Measurements from ENCODE around the gene C2orf92.
"Not testable (repeated sequence)": the region's sequence is repeated elsewhere in the genome, so short reads cannot be mapped to it uniquely, and the experiment has no call there.

Gene C2orf92

GRCh38 chr2:97669448-97669847 lies at the start of gene C2orf92:
TSS of gene C2orf92 (plus strand) at chr2:97669713. CDS start at chr2:97669789, 76 bp downstream.
- Histone ChIP-seq H3K36me3 (ENCODE audit: control insufficient read depth, low read length) (no peaks in the 10 kb centered on the region), H3K4me2 (ENCODE audit: low read length) (no peak within 1 kb of the TSS)
- no peak for TF ChIP-seq EZH2phosphoT487 (IDR thresholded peaks at IDR 0.05; ENCODE audit: borderline replicate concordance, low read length)
- no peak for TF ChIP-seq CTCF (IDR thresholded peaks at IDR 0.05; ENCODE audit: low read depth, low read length, poor library complexity, severe bottlenecking)

GRCh38 chr2:97620492-97620891 lies 49.0 kb upstream of the C2orf92 start:
- H3K4me2 ChIP-seq (ENCODE audit: low read length); H3K9me3 ChIP-seq (ENCODE audit: control insufficient read depth, insufficient read depth, low read length); H4K20me1 ChIP-seq (ENCODE audit: control insufficient read depth, insufficient read depth, low read depth, low read length); H3K9me2 ChIP-seq (replicated peaks; ENCODE audit: control insufficient read depth, low read length); H3K27me3 ChIP-seq (ENCODE audit: control insufficient read depth, low read length); H3K36me3 ChIP-seq (ENCODE audit: control insufficient read depth, low read length); H3K27ac ChIP-seq (ENCODE audit: low read depth, low read length); H3K4me3 ChIP-seq (ENCODE audit: low read length); H3K4me1 ChIP-seq (ENCODE audit: control insufficient read depth, low read length); H3K79me2 ChIP-seq (ENCODE audit: control insufficient read depth, low read length); H3F3A ChIP-seq (ENCODE audit: control insufficient read depth, insufficient read depth): not testable (repeated sequence)

More at GRCh38 chr2:97669448-97669847, at the start of gene C2orf92:
- Histone ChIP-seq H3K79me2 (ENCODE audit: control insufficient read depth, low read length) (no peaks in the 10 kb centered on the region), H3K9me2 (replicated peaks; ENCODE audit: control insufficient read depth, low read length) (no peaks in the 10 kb centered on the region), H3K27me3 (ENCODE audit: control insufficient read depth, low read length) (no peaks in the 10 kb centered on the region), H3K4me3 (ENCODE audit: low read length) (no peak within 1 kb of the TSS), H3K4me1 (ENCODE audit: control insufficient read depth, low read length) (peaks cover 6% of the 10 kb centered on the region), H3K9me3 (ENCODE audit: control insufficient read depth, insufficient read depth, low read length) (no peaks in the 10 kb centered on the region), H4K20me1 (ENCODE audit: control insufficient read depth, insufficient read depth, low read depth, low read length) (no peaks in the 10 kb centered on the region), H3F3A (ENCODE audit: control insufficient read depth, insufficient read depth) (no peaks in the 10 kb centered on the region), H3K27ac (ENCODE audit: low read depth, low read length) (no peak within 1 kb of the TSS)

- H3K79me2 ChIP-seq (ENCODE audit: control insufficient read depth, low read length); H3F3A ChIP-seq (ENCODE audit: control insufficient read depth, insufficient read depth); H3K27me3 ChIP-seq (ENCODE audit: control insufficient read depth, low read length); H3K36me3 ChIP-seq (ENCODE audit: control insufficient read depth, low read length); H3K9me3 ChIP-seq (ENCODE audit: control insufficient read depth, insufficient read depth, low read length); H3K4me3 ChIP-seq (ENCODE audit: low read length); H3K9me2 ChIP-seq (replicated peaks; ENCODE audit: control insufficient read depth, low read length); H3K27ac ChIP-seq (ENCODE audit: low read depth, low read length); H3K4me1 ChIP-seq (ENCODE audit: control insufficient read depth, low read length); H4K20me1 ChIP-seq (ENCODE audit: control insufficient read depth, insufficient read depth, low read depth, low read length); H3K4me2 ChIP-seq (ENCODE audit: low read length): not testable (repeated sequence)
These were observed 46.5 kb upstream of the C2orf92 start for GRCh38 chr2:97622976-97623375.

GRCh38 chr2:97625354-97626048 lies 44.0 kb upstream of the C2orf92 start:
- not testable (repeated sequence) for H4K20me1 ChIP-seq (ENCODE audit: control insufficient read depth, insufficient read depth, low read depth, low read length); H3K9me3 ChIP-seq (ENCODE audit: control insufficient read depth, insufficient read depth, low read length); H3K9me2 ChIP-seq (replicated peaks; ENCODE audit: control insufficient read depth, low read length); H3K4me3 ChIP-seq (ENCODE audit: low read length); H3K4me1 ChIP-seq (ENCODE audit: control insufficient read depth, low read length); H3K4me2 ChIP-seq (ENCODE audit: low read length); H3F3A ChIP-seq (ENCODE audit: control insufficient read depth, insufficient read depth); H3K79me2 ChIP-seq (ENCODE audit: control insufficient read depth, low read length); H3K27ac ChIP-seq (ENCODE audit: low read depth, low read length); H3K27me3 ChIP-seq (ENCODE audit: control insufficient read depth, low read length); H3K36me3 ChIP-seq (ENCODE audit: control insufficient read depth, low read length)

GRCh38 chr2:97626049-97626430 lies 43.5 kb upstream of the C2orf92 start:
- not testable (repeated sequence) for H3K27me3 ChIP-seq (ENCODE audit: control insufficient read depth, low read length)

More at GRCh38 chr2:97626049-97626430, 43.5 kb upstream of the C2orf92 start:
- not testable (repeated sequence) for H3F3A ChIP-seq (ENCODE audit: control insufficient read depth, insufficient read depth); H3K9me2 ChIP-seq (replicated peaks; ENCODE audit: control insufficient read depth, low read length); H4K20me1 ChIP-seq (ENCODE audit: control insufficient read depth, insufficient read depth, low read depth, low read length); H3K9me3 ChIP-seq (ENCODE audit: control insufficient read depth, insufficient read depth, low read length); H3K27ac ChIP-seq (ENCODE audit: low read depth, low read length); H3K4me1 ChIP-seq (ENCODE audit: control insufficient read depth, low read length); H3K79me2 ChIP-seq (ENCODE audit: control insufficient read depth, low read length); H3K36me3 ChIP-seq (ENCODE audit: control insufficient read depth, low read length); H3K4me3 ChIP-seq (ENCODE audit: low read length); H3K4me2 ChIP-seq (ENCODE audit: low read length)
